H9 (cell line): ENCODE results near the gene PPAN. TPM values are rescaled to one million over a fixed set of nuclear protein-coding genes. Genes with fewer than 3 reads are reported as not detected.

Experiments used
- DNase-seq: peaks from one replicate; pipeline ENCODE4 v3.0.0-alpha.2; 2017
- H2AFZ ChIP-seq: one replicate; pipeline ENCODE4 v1.6.1; 2013; ENCODE audit warnings: mild to moderate bottlenecking, low read length, control low read depth, moderate library complexity
- H2AK5ac ChIP-seq: 2 replicates; pipeline ENCODE4 v1.6.1; 2013; ENCODE audit warnings: low read length, control low read depth, mixed read lengths; ENCODE audit not compliant: insufficient read length
- H2BK120ac ChIP-seq: one replicate; pipeline ENCODE4 v1.6.1; 2013; ENCODE audit warnings: low read depth, mild to moderate bottlenecking, low read length, control low read depth, inconsistent platforms; ENCODE audit not compliant: poor library complexity, severe bottlenecking
- H2BK12ac ChIP-seq: 2 replicates; pipeline ENCODE4 v1.6.1; 2013; ENCODE audit warnings: low read length, control low read depth, mixed read lengths, low read depth; ENCODE audit not compliant: insufficient read length
- H2BK15ac ChIP-seq: 2 replicates; pipeline ENCODE4 v1.6.1; 2013; ENCODE audit warnings: low read depth, low read length, control low read depth
- H2BK20ac ChIP-seq: one replicate; pipeline ENCODE4 v1.6.1; 2013; ENCODE audit warnings: low read depth, mild to moderate bottlenecking, low read length, control low read depth, inconsistent platforms; ENCODE audit not compliant: poor library complexity, severe bottlenecking
- H2BK5ac ChIP-seq: 2 replicates; pipeline ENCODE4 v1.6.1; 2013; ENCODE audit warnings: low read length, control low read depth, mixed read lengths; ENCODE audit not compliant: insufficient read length
- H3K14ac ChIP-seq: 2 replicates; pipeline ENCODE4 v1.6.1; 2013; ENCODE audit warnings: low read length, control low read depth; ENCODE audit not compliant: insufficient read depth
- H3K18ac ChIP-seq: 2 replicates; pipeline ENCODE4 v1.6.1; 2013; ENCODE audit warnings: low read depth, mild to moderate bottlenecking, mixed read lengths, low read length, control low read depth; ENCODE audit not compliant: insufficient read length
- H3K23ac ChIP-seq: 2 replicates; pipeline ENCODE4 v1.6.1; 2013; ENCODE audit warnings: low read length, control low read depth, mixed read lengths, low read depth; ENCODE audit not compliant: insufficient read length
- H3K23me2 ChIP-seq: 2 replicates; pipeline ENCODE4 v1.6.1; 2013; ENCODE audit warnings: low read depth, mild to moderate bottlenecking, mixed read lengths, low read length, control low read depth; ENCODE audit not compliant: insufficient read length, poor library complexity, severe bottlenecking
- H3K27ac ChIP-seq: 2 replicates; pipeline ENCODE4 v1.5.1; 2013; ENCODE audit warnings: low read length, control low read depth, mixed read lengths, low read depth; ENCODE audit not compliant: insufficient read length
- H3K27me3 ChIP-seq: 2 replicates; pipeline ENCODE4 v1.6.1; 2013; ENCODE audit warnings: low read length, control low read depth, inconsistent platforms; ENCODE audit not compliant: insufficient read depth
- H3K4ac ChIP-seq: 2 replicates; pipeline ENCODE4 v1.6.1; 2013; ENCODE audit warnings: low read depth, mild to moderate bottlenecking, control low read depth, inconsistent platforms, low read length, moderate library complexity
- H3K4me1 ChIP-seq: 2 replicates; pipeline ENCODE4 v1.6.1; 2013; ENCODE audit warnings: low read length, control low read depth, inconsistent platforms; ENCODE audit not compliant: insufficient read depth
- H3K4me2 ChIP-seq: 2 replicates; pipeline ENCODE4 v1.6.1; 2013; ENCODE audit warnings: low read length, control low read depth, mixed read lengths; ENCODE audit not compliant: insufficient read length, insufficient read depth
- H3K56ac ChIP-seq: 2 replicates; pipeline ENCODE4 v1.6.1; 2013; ENCODE audit warnings: low read depth, mild to moderate bottlenecking, mixed read lengths, low read length, control low read depth; ENCODE audit not compliant: insufficient read length
- H3K79me1 ChIP-seq: 2 replicates; pipeline ENCODE4 v1.6.1; 2013; ENCODE audit warnings: low read depth, mild to moderate bottlenecking, moderate library complexity, low read length, control low read depth, inconsistent platforms; ENCODE audit not compliant: insufficient read depth, poor library complexity, severe bottlenecking
- H3K79me2 ChIP-seq: 2 replicates; pipeline ENCODE4 v1.6.1; 2013; ENCODE audit warnings: low read length, control low read depth, inconsistent platforms; ENCODE audit not compliant: insufficient read depth
- H3K9ac ChIP-seq: 2 replicates; pipeline ENCODE4 v1.6.1; 2013; ENCODE audit warnings: low read length, control low read depth, mixed read lengths; ENCODE audit not compliant: insufficient read length; ENCODE audit errors: extremely low read depth
- H3K9me3 ChIP-seq: one replicate; pipeline ENCODE4 v1.6.1; 2013; ENCODE audit warnings: low read depth, low read length, inconsistent platforms; ENCODE audit not compliant: control insufficient read depth
- H3T11ph ChIP-seq: one replicate; pipeline ENCODE4 v1.6.1; 2013; ENCODE audit warnings: mild to moderate bottlenecking, low read length, control low read depth, inconsistent platforms
- H4K20me1 ChIP-seq: one replicate; pipeline ENCODE4 v1.6.1; 2013; ENCODE audit not compliant: control insufficient read depth, insufficient read length, insufficient read depth
- H4K5ac ChIP-seq: 2 replicates; pipeline ENCODE4 v1.6.1; 2013; ENCODE audit warnings: low read depth, mild to moderate bottlenecking, mixed read lengths, low read length, control low read depth; ENCODE audit not compliant: insufficient read length
- H4K8ac ChIP-seq: replicated peaks from 2 replicates; pipeline ENCODE4 v1.6.1; 2013; ENCODE audit warnings: low read length, control low read depth, mixed read lengths, low read depth; ENCODE audit not compliant: insufficient read length
- H4K91ac ChIP-seq: 2 replicates; pipeline ENCODE4 v1.6.1; 2013; ENCODE audit warnings: low read depth, mild to moderate bottlenecking, moderate library complexity, mixed read lengths, low read length, control low read depth; ENCODE audit not compliant: insufficient read length
- H3K27ac Mint-ChIP-seq, 3 experiments: 2 replicates in 2 of 3; 3 replicates in 1 of 3; pipeline ENCODE4 v1.8.0; 2020 to 2021; ENCODE audit warnings: mixed read lengths in 3 of 3, mild to moderate bottlenecking in 1 of 3, moderate library complexity in 1 of 3
- H3K27me3 Mint-ChIP-seq: 2 replicates; pipeline ENCODE4 v1.8.0; 2021; ENCODE audit warnings: low read depth, mild to moderate bottlenecking, moderate library complexity, mixed read lengths
- H3K36me3 Mint-ChIP-seq, 3 experiments: 2 replicates in 2 of 3; 3 replicates in 1 of 3; pipeline ENCODE4 v1.8.0; 2020 to 2021; ENCODE audit warnings: low read depth in 3 of 3, mixed read lengths in 3 of 3; ENCODE audit not compliant: insufficient read depth in 1 of 3
- H3K4me1 Mint-ChIP-seq, 2 experiments: 2 replicates each; pipeline ENCODE4 v1.8.0; 2020; ENCODE audit warnings: mixed read lengths in 2 of 2
- H3K4me3 Mint-ChIP-seq, 2 experiments: 2 replicates in 1 of 2; 3 replicates in 1 of 2; pipeline ENCODE4 v1.8.0; 2020 to 2021; ENCODE audit warnings: mild to moderate bottlenecking in 2 of 2, mixed read lengths in 2 of 2, moderate library complexity in 1 of 2
- H3K9me3 Mint-ChIP-seq, 2 experiments: 2 replicates in 1 of 2; 3 replicates in 1 of 2; pipeline ENCODE4 v1.8.0; 2020; ENCODE audit warnings: mild to moderate bottlenecking in 2 of 2, mixed read lengths in 2 of 2, moderate library complexity in 1 of 2
- CTCF ChIP-seq: fragments of 200-600 bp; sonication (generic); conservative IDR thresholded peaks from 3 replicates; pipeline ENCODE4 v1.8.0; 2021; ENCODE audit warnings: antibody characterized with exemption, mild to moderate bottlenecking
- WGBS: extraction: QIAGEN DNeasy Blood & Tissue Kit; methylation state at CpG from one replicate; pipeline ENCODE4 v1.1.7; 2013; ENCODE audit warnings: missing lambda C conversion rate, low lambda C conversion rate, mixed read lengths; ENCODE audit not compliant: insufficient read length; ENCODE audit errors: extremely low coverage; 5-methylcytosine and 5-hydroxymethylcytosine counted together
- total RNA-seq: library from RNA; stranded (reverse); gene quantifications from 2 replicates; pipeline ENCODE4 v1.2.1, GENCODE V29; 2021

Gene PPAN
- total RNA-seq, 1 experiment from 2014 or later = 157 TPM

DNA sequence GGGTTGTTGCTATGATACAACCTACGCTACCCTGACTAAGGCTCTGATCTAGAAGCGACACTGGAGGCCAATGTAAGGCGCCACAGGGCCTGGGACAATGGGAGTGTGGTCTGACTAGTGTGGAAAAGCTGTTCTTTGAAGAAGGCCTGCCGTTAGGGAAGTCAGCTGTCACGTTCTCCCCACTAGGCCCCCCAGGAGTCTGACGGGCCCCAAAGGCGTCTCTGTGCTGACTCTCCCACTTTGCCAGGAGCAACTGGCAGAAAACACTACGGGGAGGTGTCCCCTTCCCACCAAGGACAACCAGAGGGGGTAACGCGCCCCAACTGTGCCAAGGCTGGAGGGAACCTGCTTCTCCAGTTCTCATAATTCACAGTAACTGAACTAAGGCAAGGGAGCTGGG is 38.9 kb downstream of the PPAN start:
- no peak overlapping the region for H2BK120ac ChIP-seq
- no peaks in the 10 kb centered on the region; the same call in 1 of the 2 replicates for H3K27me3 Mint-ChIP-seq
- no peaks in the 10 kb centered on the region for H4K20me1 ChIP-seq
- H3K23ac ChIP-seq = no peak overlapping the region
- DNase-seq = no peak
- H3K18ac ChIP-seq = no peak overlapping the region
- WGBS = no CpG with 5 or more reads among the region's 10 CpGs
- H3K4ac ChIP-seq = no peak overlapping the region
- H3K4me2 ChIP-seq = no peak overlapping the region
- H2AK5ac ChIP-seq = no peak overlapping the region
- H3K4me1 Mint-ChIP-seq = no peaks in the 10 kb centered on the region
- no peak overlapping the region for H3K56ac ChIP-seq
- H3K27me3 ChIP-seq = no peaks in the 10 kb centered on the region
- no peaks in the 10 kb centered on the region for H3K79me1 ChIP-seq
- no peak overlapping the region for H2BK5ac ChIP-seq
- H3K4me1 ChIP-seq = no peaks in the 10 kb centered on the region
- H3T11ph ChIP-seq = no peak overlapping the region
- no peak overlapping the region for H2BK20ac ChIP-seq
- H3K9ac ChIP-seq = no peak overlapping the region
- H3K9me3 Mint-ChIP-seq = no peaks in the 10 kb centered on the region
- H3K23me2 ChIP-seq = no peaks in the 10 kb centered on the region
- H3K79me2 ChIP-seq = 0 out of 2 replicates have a peak, but pooled peaks cover 2% of the 10 kb centered on the region
- peaks cover 56 to 96% (median 82%) of the 10 kb centered on the region in 3 experiments; a peak in 6 of 7 replicates for H3K36me3 Mint-ChIP-seq
- no peak overlapping the region for H2BK15ac ChIP-seq
- no peak overlapping the region for H4K91ac ChIP-seq
- H2BK12ac ChIP-seq = no peak overlapping the region
- H4K5ac ChIP-seq = no peak overlapping the region
- no peak overlapping the region for H3K27ac Mint-ChIP-seq
- H3K9me3 ChIP-seq = no peaks in the 10 kb centered on the region
- no peak overlapping the region for H3K4me3 Mint-ChIP-seq
- no peak overlapping the region for H4K8ac ChIP-seq
- H3K14ac ChIP-seq = no peak overlapping the region
- TF ChIP-seq CTCF = no peak
- no peak overlapping the region for H2AFZ ChIP-seq
- H3K27ac ChIP-seq = no peak overlapping the region
